PC-3 (cell line): ENCODE measurements around the gene PDE3B. TPM values are rescaled to one million over a fixed set of nuclear protein-coding genes. Genes with fewer than 3 reads are reported as not detected.

ENCODE experiments used
- ATAC-seq: fragments of 200-7000 bp; cut with Tn5 transposase; 2 replicates; pipeline ENCODE4 v1.9.1; 2020; ENCODE audit warnings: mild to moderate bottlenecking, moderate library complexity
- BruUV-seq: library from RNA; stranded (reverse); fragments of 400-500 nt; replicated peaks from 2 replicates; lab custom pipeline; 2021; lab: Mats Ljungman, UMichigan
- CTCF ChIA-PET: fragments of 300-600 bp; sonication (Branson Sonifier 250); formaldehyde crosslinking; loops from one replicate; lab custom pipeline; 2022; ENCODE audit warnings: antibody characterized with exemption; lab: Charles Lee
- POLR2A ChIA-PET: fragments of 300-600 bp; sonication (Branson Sonifier 250); formaldehyde crosslinking; loops from one replicate; lab custom pipeline; 2022; ENCODE audit warnings: antibody characterized with exemption; ENCODE audit not compliant: unreplicated experiment; lab: Charles Lee
- DNase-seq: peaks from one replicate; pipeline ENCODE4 v3.0.0-alpha.2; 2015
- H2AFZ ChIP-seq: fragments of 300-600 bp; sonication (generic); 2 replicates; pipeline ENCODE4 v1.6.0; 2016; ENCODE audit warnings: antibody characterized with exemption, low read length
- H3F3A ChIP-seq: fragments of 300-600 bp; sonication (generic); one replicate; pipeline ENCODE4 v1.6.0; 2017; ENCODE audit warnings: antibody characterized with exemption, low read length, control low read depth, mild to moderate bottlenecking; ENCODE audit not compliant: unreplicated experiment
- H3K27ac ChIP-seq: fragments of 300-600 bp; sonication (generic); 2 replicates; pipeline ENCODE4 v1.5.1; 2016; ENCODE audit warnings: mild to moderate bottlenecking, low read length
- H3K27me3 ChIP-seq: fragments of 300-600 bp; sonication (generic); 2 replicates; pipeline ENCODE4 v1.6.1; 2016; ENCODE audit warnings: low read length, mixed read lengths
- H3K36me3 ChIP-seq: fragments of 300-600 bp; sonication (generic); 2 replicates; pipeline ENCODE4 v1.6.1; 2016; ENCODE audit warnings: low read depth, mixed run types, low read length, mixed read lengths
- H3K4me1 ChIP-seq: fragments of 300-600 bp; sonication (generic); 2 replicates; pipeline ENCODE4 v1.5.1; 2016; ENCODE audit warnings: low read length; ENCODE audit not compliant: insufficient read depth
- H3K4me2 ChIP-seq: fragments of 300-600 bp; sonication (generic); 2 replicates; pipeline ENCODE4 v1.6.0; 2016; ENCODE audit warnings: low read length
- H3K4me3 ChIP-seq: fragments of 300-600 bp; sonication (generic); 2 replicates; pipeline ENCODE4 v1.5.1; 2016; ENCODE audit warnings: mild to moderate bottlenecking, low read length, mixed read lengths
- H3K79me2 ChIP-seq: fragments of 300-600 bp; sonication (generic); 2 replicates; pipeline ENCODE4 v1.6.1; 2017; ENCODE audit warnings: low read length, mixed read lengths
- H3K9ac ChIP-seq: fragments of 300-600 bp; sonication (generic); 2 replicates; pipeline ENCODE4 v1.6.0; 2016; ENCODE audit warnings: mild to moderate bottlenecking, low read length
- H3K9me2 ChIP-seq: fragments of 300-600 bp; sonication (generic); replicated peaks from 2 replicates; pipeline ENCODE4 v1.6.1; 2016; ENCODE audit warnings: mixed run types, low read length, mixed read lengths
- H3K9me3 ChIP-seq: fragments of 300-600 bp; sonication (generic); 2 replicates; pipeline ENCODE4 v1.6.1; 2016; ENCODE audit warnings: low read length, mixed read lengths
- H4K20me1 ChIP-seq: fragments of 300-600 bp; sonication (generic); 2 replicates; pipeline ENCODE4 v1.6.1; 2016; ENCODE audit warnings: low read length, mixed read lengths
- EZH2 ChIP-seq: fragments of 300-600 bp; sonication (generic); IDR thresholded peaks from one replicate; pipeline ENCODE4 v1.6.1; 2017; ENCODE audit warnings: antibody characterized with exemption, mild to moderate bottlenecking, low read length; ENCODE audit not compliant: unreplicated experiment
- EZH2phosphoT487 ChIP-seq: fragments of 300-600 bp; sonication (generic); IDR thresholded peaks from 2 replicates; pipeline ENCODE4 v1.6.1; 2018; ENCODE audit warnings: mild to moderate bottlenecking, antibody characterized with exemption, low read length, borderline replicate concordance
- intact Hi-C: fragments of 100-400 bp; cut with micrococcal nuclease; formaldehyde crosslinking; loops from 2 replicates; pipeline ENCODE4 v1.9.0; 2023
- total RNA-seq: library from RNA; depleted of rRNA; stranded (reverse); fragments of >200 nt; gene quantifications from 2 replicates; pipeline ENCODE4 v1.2.3, GENCODE V29; 2014
- TF ChIP-seq, protein P1 (sequence below): fragments of 300-600 bp; sonication (generic); conservative IDR thresholded peaks from 2 replicates; pipeline ENCODE4 v1.5.1; 2017; ENCODE audit warnings: antibody characterized with exemption, low read depth, mild to moderate bottlenecking, low read length

Gene PDE3B
- total RNA-seq, 1 experiment from 2014 or later = 0.11 TPM

DNA sequence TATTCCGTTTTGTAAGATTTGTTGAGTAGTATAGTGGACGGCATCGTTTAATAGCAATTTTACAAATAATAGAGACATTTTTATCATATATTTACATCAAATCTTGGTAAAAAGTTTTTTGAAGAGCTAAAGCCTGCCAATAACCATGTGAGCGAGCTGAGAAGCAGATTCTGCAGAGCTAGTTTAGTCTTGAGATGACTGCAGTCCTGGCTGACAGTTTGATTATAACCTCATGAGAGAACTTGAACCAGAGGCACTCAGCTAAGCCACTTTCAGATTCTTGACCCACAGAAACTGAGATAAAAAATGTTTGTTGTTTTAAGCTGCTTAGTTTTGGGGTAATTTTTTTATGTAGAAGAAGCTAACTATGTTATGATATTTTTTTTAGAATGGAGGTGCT is 78.9 kb downstream of the PDE3B start:
- no peak overlapping the region for H3K4me2 ChIP-seq
- H3K27ac ChIP-seq = no peak overlapping the region
- BruUV-seq = no TSS peak
- ChIA-PET POLR2A (no interaction called here), CTCF (no interaction called here)
- no peaks in the 10 kb centered on the region for H4K20me1 ChIP-seq
- no peak overlapping the region for H3K9ac ChIP-seq
- H3K9me2 ChIP-seq = no peaks in the 10 kb centered on the region
- H3K4me3 ChIP-seq = no peak overlapping the region
- DNase-seq (no peak), ATAC-seq (no peak)
- H3F3A ChIP-seq = no peaks in the 10 kb centered on the region
- intact Hi-C loops = no loop called here
- H3K36me3 ChIP-seq = no peaks in the 10 kb centered on the region
- H3K79me2 ChIP-seq = no peaks in the 10 kb centered on the region
- H3K9me3 ChIP-seq = no peaks in the 10 kb centered on the region
- H3K27me3 ChIP-seq = no peaks in the 10 kb centered on the region
- H2AFZ ChIP-seq = no peak overlapping the region
- H3K4me1 ChIP-seq = no peaks in the 10 kb centered on the region
- TF ChIP-seq EZH2 = no peak
- no peak for TF ChIP-seq EZH2phosphoT487
- TF ChIP-seq, protein P1, sequence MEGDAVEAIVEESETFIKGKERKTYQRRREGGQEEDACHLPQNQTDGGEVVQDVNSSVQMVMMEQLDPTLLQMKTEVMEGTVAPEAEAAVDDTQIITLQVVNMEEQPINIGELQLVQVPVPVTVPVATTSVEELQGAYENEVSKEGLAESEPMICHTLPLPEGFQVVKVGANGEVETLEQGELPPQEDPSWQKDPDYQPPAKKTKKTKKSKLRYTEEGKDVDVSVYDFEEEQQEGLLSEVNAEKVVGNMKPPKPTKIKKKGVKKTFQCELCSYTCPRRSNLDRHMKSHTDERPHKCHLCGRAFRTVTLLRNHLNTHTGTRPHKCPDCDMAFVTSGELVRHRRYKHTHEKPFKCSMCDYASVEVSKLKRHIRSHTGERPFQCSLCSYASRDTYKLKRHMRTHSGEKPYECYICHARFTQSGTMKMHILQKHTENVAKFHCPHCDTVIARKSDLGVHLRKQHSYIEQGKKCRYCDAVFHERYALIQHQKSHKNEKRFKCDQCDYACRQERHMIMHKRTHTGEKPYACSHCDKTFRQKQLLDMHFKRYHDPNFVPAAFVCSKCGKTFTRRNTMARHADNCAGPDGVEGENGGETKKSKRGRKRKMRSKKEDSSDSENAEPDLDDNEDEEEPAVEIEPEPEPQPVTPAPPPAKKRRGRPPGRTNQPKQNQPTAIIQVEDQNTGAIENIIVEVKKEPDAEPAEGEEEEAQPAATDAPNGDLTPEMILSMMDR = no peak

GRCh38 chr11:14725150-14725549 is 81.5 kb downstream of the PDE3B start:
- no peak overlapping the region for H3K4me2 ChIP-seq
- no peaks in the 10 kb centered on the region for H3K79me2 ChIP-seq
- no peak overlapping the region for H3K9ac ChIP-seq
- no peak for DNase-seq
- CTCF ChIA-PET = no interaction called here
- H3K9me2 ChIP-seq = no peaks in the 10 kb centered on the region
- H3K4me3 ChIP-seq = no peak overlapping the region
- H3K4me1 ChIP-seq = no peaks in the 10 kb centered on the region
- intact Hi-C loops = no loop called here
- ATAC-seq = no peak
- no peaks in the 10 kb centered on the region for H3K27me3 ChIP-seq
- H3F3A ChIP-seq = no peaks in the 10 kb centered on the region
- POLR2A ChIA-PET = no interaction called here
- TF ChIP-seq, protein P1 = no peak
- no peak for TF ChIP-seq EZH2
- TF ChIP-seq EZH2phosphoT487 = no peak
- H2AFZ ChIP-seq = no peak overlapping the region
- no peaks in the 10 kb centered on the region for H4K20me1 ChIP-seq
- H3K27ac ChIP-seq = no peak overlapping the region
- H3K9me3 ChIP-seq = no peaks in the 10 kb centered on the region
- H3K36me3 ChIP-seq = no peaks in the 10 kb centered on the region
- BruUV-seq = no TSS peak

- H3K79me2 ChIP-seq = no peaks in the 10 kb centered on the region
- H3K36me3 ChIP-seq = no peaks in the 10 kb centered on the region
- H3F3A ChIP-seq = no peaks in the 10 kb centered on the region
- H4K20me1 ChIP-seq = no peaks in the 10 kb centered on the region
- no peak overlapping the region for H3K27ac ChIP-seq
- ATAC-seq = no peak
- TF ChIP-seq, protein P1 = no peak
- TF ChIP-seq EZH2phosphoT487 (no peak), EZH2 (no peak)
- no peak overlapping the region for H3K4me2 ChIP-seq
- H2AFZ ChIP-seq = no peak overlapping the region
- H3K27me3 ChIP-seq = no peaks in the 10 kb centered on the region
- no peaks in the 10 kb centered on the region for H3K9me3 ChIP-seq
- ChIA-PET CTCF (no interaction called here), POLR2A (no interaction called here)
- intact Hi-C loops = no loop called here
- DNase-seq = no peak
- H3K9me2 ChIP-seq = no peaks in the 10 kb centered on the region
- no peak overlapping the region for H3K4me3 ChIP-seq
- no TSS peak for BruUV-seq
- no peak overlapping the region for H3K9ac ChIP-seq
- H3K4me1 ChIP-seq = no peaks in the 10 kb centered on the region
These were observed 83.6 kb downstream of the PDE3B start for GRCh38 chr11:14727215-14727614.
